Urinary bladder (tissue), 4 donors: Measurements from ENCODE around the gene TMEM214. TPM values are rescaled to one million over a fixed set of nuclear protein-coding genes. Genes with fewer than 3 reads are reported as not detected.
A peak's percentile ranks its signal among the peaks of the same experiment; 100 is the strongest.

Experiments
- DNase-seq: peaks from one replicate; pipeline ENCODE4 v3.0.0-alpha.2; 2015; ENCODE audit errors: extremely low spot score
- H3K27ac ChIP-seq: one replicate; pipeline ENCODE4 v1.5.1; 2013; ENCODE audit warnings: low read depth, mild to moderate bottlenecking, moderate library complexity
- H3K36me3 ChIP-seq: one replicate; pipeline ENCODE4 v1.6.1; 2013; ENCODE audit warnings: mild to moderate bottlenecking, moderate library complexity; ENCODE audit not compliant: insufficient read depth
- H3K4me1 ChIP-seq: one replicate; pipeline ENCODE4 v1.6.1; 2013; ENCODE audit warnings: mild to moderate bottlenecking, moderate library complexity; ENCODE audit not compliant: insufficient read depth
- H3K4me3 ChIP-seq: one replicate; pipeline ENCODE4 v1.5.1; 2013; ENCODE audit warnings: low read depth, low read length
- WGBS: extraction: QIAGEN DNeasy Blood & Tissue Kit; methylation state at CpG from one replicate; pipeline ENCODE4 v1.1.7; 2013; 5-methylcytosine and 5-hydroxymethylcytosine counted together
- polyA plus RNA-seq: library from polyadenylated mRNA; stranded (reverse); fragments of 200-250 nt; gene quantifications from one replicate; pipeline ENCODE4 v1.2.3, GENCODE V29; 2013
- total RNA-seq: library from RNA; depleted of rRNA; stranded (reverse); fragments of >200 nt; gene quantifications from one replicate; pipeline ENCODE4 v1.2.3, GENCODE V29; 2014
- donor health status: healthy with polysubstance abuse.
- donor health status: healthy.

TMEM214 gene
- total and polyA plus RNA-seq, 2 donors: 49.8 to 54.4 TPM

- no peak overlapping the region for H3K27ac ChIP-seq
- peaks cover 1% of the 10 kb centered on the region for H3K4me1 ChIP-seq
- no peak for DNase-seq
- H3K36me3 ChIP-seq: no peaks in the 10 kb centered on the region
- WGBS: 77% methylated on average over 6 of the region's 6 CpGs
- H3K4me3 ChIP-seq: no peak overlapping the region
These were observed 51.7 kb downstream of the TMEM214 start for GRCh38 chr2:27084297-27085061.

GRCh38 chr2:27085062-27085672, 52.4 kb downstream of the TMEM214 start:
- H3K27ac ChIP-seq: no peak overlapping the region
- DNase-seq: no peak
- no peaks in the 10 kb centered on the region for H3K36me3 ChIP-seq
- WGBS: 46% methylated on average over 10 of the region's 10 CpGs
- peak overlapping the region; percentile 60 for H3K4me3 ChIP-seq
- H3K4me1 ChIP-seq: peaks cover 1% of the 10 kb centered on the region

GRCh38 chr2:27085673-27086089, 52.9 kb downstream of the TMEM214 start:
- peak overlapping the region; percentile 79 for H3K27ac ChIP-seq
- WGBS: 1% methylated on average over 38 of the region's 38 CpGs
- peak overlapping the region; percentile 60 for H3K4me3 ChIP-seq
- no peaks in the 10 kb centered on the region for H3K36me3 ChIP-seq
- DNase-seq: no peak
- peaks cover 1% of the 10 kb centered on the region for H3K4me1 ChIP-seq

- Histone ChIP-seq H3K27ac (peak overlapping the region; percentile 79), H3K4me1 (peaks cover 1% of the 10 kb centered on the region), H3K36me3 (no peaks in the 10 kb centered on the region), H3K4me3 (peak overlapping the region; percentile 60)
- peak; percentile 66 for DNase-seq
- under 1% methylated on average over 81 of the region's 81 CpGs for WGBS
These were observed 53.4 kb downstream of the TMEM214 start for GRCh38 chr2:27086090-27086723.

GRCh38 chr2:27086724-27087593, 54.2 kb downstream of the TMEM214 start, which contains the start of gene KHK:
KHK (plus strand) TSS chr2:27086772; CDS start chr2:27087260, 488 bp downstream.
- no peaks in the 10 kb centered on the region for H3K36me3 ChIP-seq
- peak within 1 kb of the TSS; percentile 79 for H3K27ac ChIP-seq
- H3K4me1 ChIP-seq: peaks cover 1% of the 10 kb centered on the region
- DNase-seq: no peak
- WGBS: 9% methylated on average over 54 of the region's 54 CpGs
- peak within 1 kb of the TSS; percentile 60 for H3K4me3 ChIP-seq

- Histone ChIP-seq H3K4me1 (peaks cover 1% of the 10 kb centered on the region), H3K27ac (no peak overlapping the region)
These were observed 55.2 kb downstream of the TMEM214 start for GRCh38 chr2:27087823-27088410.

GRCh38 chr2:27088634-27089033, 55.9 kb downstream of the TMEM214 start:
- DNase-seq: no peak
- 90% methylated on average over 6 of the region's 6 CpGs for WGBS
- H3K4me1 ChIP-seq: peaks cover 1% of the 10 kb centered on the region
- H3K4me3 ChIP-seq: no peak overlapping the region
- no peaks in the 10 kb centered on the region for H3K36me3 ChIP-seq
- no peak overlapping the region for H3K27ac ChIP-seq

More at GRCh38 chr2:27087823-27088410, 55.2 kb downstream of the TMEM214 start:
- Histone ChIP-seq H3K4me3 (no peak overlapping the region), H3K36me3 (no peaks in the 10 kb centered on the region)
- DNase-seq: no peak
- WGBS: 91% methylated on average over 5 of the region's 5 CpGs

GRCh38 chr2:27089111-27089954, 56.6 kb downstream of the TMEM214 start:
- no peak overlapping the region for H3K27ac ChIP-seq
- 87% methylated on average over 14 of the region's 14 CpGs for WGBS
- no peak for DNase-seq
- H3K4me3 ChIP-seq: no peak overlapping the region
- peaks cover 1% of the 10 kb centered on the region for H3K4me1 ChIP-seq
- H3K36me3 ChIP-seq: no peaks in the 10 kb centered on the region

Other genes with a start within 250 kb of the TMEM214 start
- gene CENPA, start 246.9 kb upstream of the TMEM214 start, total RNA-seq: 6.1 TPM
- 0.53 TPM for gene CENPA, start 246.9 kb upstream of the TMEM214 start, polyA plus RNA-seq
- gene DPYSL5, start 184.8 kb upstream of the TMEM214 start, total RNA-seq: 1.2 TPM
- gene DPYSL5, start 184.8 kb upstream of the TMEM214 start, polyA plus RNA-seq: 0.43 TPM
- 3.2 TPM for gene MAPRE3, start 62.3 kb upstream of the TMEM214 start, total RNA-seq
- 24.4 TPM for gene MAPRE3, start 62.3 kb upstream of the TMEM214 start, polyA plus RNA-seq
- gene AGBL5, start 18.7 kb downstream of the TMEM214 start, total RNA-seq: 12.0 TPM
- gene AGBL5, start 18.7 kb downstream of the TMEM214 start, polyA plus RNA-seq: 31.0 TPM
- 273 TPM for gene OST4, start 38.7 kb downstream of the TMEM214 start, total RNA-seq
- gene OST4, start 38.7 kb downstream of the TMEM214 start, polyA plus RNA-seq: 386 TPM
- gene EMILIN1, start 45.6 kb downstream of the TMEM214 start, total RNA-seq: 122 TPM
- gene EMILIN1, start 45.6 kb downstream of the TMEM214 start, polyA plus RNA-seq: 347 TPM
- gene KHK, start 53.8 kb downstream of the TMEM214 start, total RNA-seq: 1.7 TPM
- 6.8 TPM for gene KHK, start 53.8 kb downstream of the TMEM214 start, polyA plus RNA-seq
- gene CGREF1, start 86.2 kb downstream of the TMEM214 start, total RNA-seq: 4.1 TPM
- 1.0 TPM for gene CGREF1, start 86.2 kb downstream of the TMEM214 start, polyA plus RNA-seq
- not detected for gene ABHD1, start 90.8 kb downstream of the TMEM214 start, total RNA-seq
- gene ABHD1, start 90.8 kb downstream of the TMEM214 start, polyA plus RNA-seq: 0.35 TPM
- 20.5 TPM for gene PREB, start 101.7 kb downstream of the TMEM214 start, total RNA-seq
- gene PREB, start 101.7 kb downstream of the TMEM214 start, polyA plus RNA-seq: 49.1 TPM
- gene PRR30, start 106.4 kb downstream of the TMEM214 start, total RNA-seq: not detected
- not detected for gene PRR30, start 106.4 kb downstream of the TMEM214 start, polyA plus RNA-seq
- gene TCF23, start 116.0 kb downstream of the TMEM214 start, total RNA-seq: 0.85 TPM
- 0.08 TPM for gene TCF23, start 116.0 kb downstream of the TMEM214 start, polyA plus RNA-seq
- 134 TPM for gene ATRAID, start 179.1 kb downstream of the TMEM214 start, total RNA-seq
- gene ATRAID, start 179.1 kb downstream of the TMEM214 start, polyA plus RNA-seq: 174 TPM
- gene SLC5A6, start 179.3 kb downstream of the TMEM214 start, total RNA-seq: 8.2 TPM
- gene SLC5A6, start 179.3 kb downstream of the TMEM214 start, polyA plus RNA-seq: 17.7 TPM
- gene CAD, start 184.4 kb downstream of the TMEM214 start, total RNA-seq: 27.3 TPM
- gene CAD, start 184.4 kb downstream of the TMEM214 start, polyA plus RNA-seq: 23.4 TPM
- gene SLC30A3, start 230.1 kb downstream of the TMEM214 start, total RNA-seq: 0.53 TPM
- gene SLC30A3, start 230.1 kb downstream of the TMEM214 start, polyA plus RNA-seq: 0.04 TPM
- 0.42 TPM for gene DNAJC5G, start 242.5 kb downstream of the TMEM214 start, total RNA-seq
- not detected for gene DNAJC5G, start 242.5 kb downstream of the TMEM214 start, polyA plus RNA-seq
- gene TRIM54, start 249.5 kb downstream of the TMEM214 start, total RNA-seq: 2.6 TPM
- gene TRIM54, start 249.5 kb downstream of the TMEM214 start, polyA plus RNA-seq: 0.04 TPM